NCI-H2196 (cell line): ENCODE results near the gene CAMSAP1.

Experiments used
- DNase-seq: peaks from one replicate; lab custom pipeline; 2025; ENCODE audit not compliant: unreplicated experiment; lab: John Stamatoyannopoulos, UW

The CAMSAP1 gene

GRCh38 chr9:135941288-135941995 is 34.1 kb upstream of the CAMSAP1 start:
- no peak for DNase-seq

GRCh38 chr9:135939351-135940265 is 32.3 kb upstream of the CAMSAP1 start:
- DNase-seq: no peak

- DNase-seq: no peak
Observed at GRCh38 chr9:135937521-135938489, 30.5 kb upstream of the CAMSAP1 start.

GRCh38 chr9:135933114-135933513 is 25.8 kb upstream of the CAMSAP1 start:
- DNase-seq: no peak

- DNase-seq: no peak
Observed at GRCh38 chr9:135932656-135933055, 25.3 kb upstream of the CAMSAP1 start.

GRCh38 chr9:135931349-135931820 is 24.0 kb upstream of the CAMSAP1 start:
- no peak for DNase-seq

GRCh38 chr9:135930446-135931345 is 23.4 kb upstream of the CAMSAP1 start:
- DNase-seq: no peak

- DNase-seq: no peak
Observed at GRCh38 chr9:135929656-135930445, 22.5 kb upstream of the CAMSAP1 start.

- DNase-seq: no peak
Observed at GRCh38 chr9:135928731-135929655, 21.6 kb upstream of the CAMSAP1 start.

GRCh38 chr9:135928074-135928730 is 20.9 kb upstream of the CAMSAP1 start:
- DNase-seq: no peak

GRCh38 chr9:135927195-135928013 is 20.1 kb upstream of the CAMSAP1 start:
- DNase-seq: no peak

- no peak for DNase-seq
Observed at GRCh38 chr9:135926402-135927194, 19.3 kb upstream of the CAMSAP1 start.

- no peak for DNase-seq
Observed at GRCh38 chr9:135925496-135926133, 18.3 kb upstream of the CAMSAP1 start.

GRCh38 chr9:135924628-135925338 is 17.4 kb upstream of the CAMSAP1 start:
- no peak for DNase-seq

- DNase-seq: no peak
Observed at GRCh38 chr9:135923508-135923907, 16.2 kb upstream of the CAMSAP1 start.
